Measurements from ENCODE around the gene KLHL7. TPM values are rescaled to one million over a fixed set of nuclear protein-coding genes. Genes with fewer than 3 reads are reported as not detected.

Gene KLHL7
- total RNA-seq, 1 experiment from 2014 or later, result 20.6 TPM

GRCh38 chr7:23075571-23075970 lies 30.0 kb upstream of the KLHL7 start:
- no TSS peak for BruUV-seq (replicated peaks)
- Histone ChIP-seq H3K27ac (ENCODE audit: low read depth, low read length) (no peak overlapping the region), H3K36me3 (ENCODE audit: control insufficient read depth in 1 of 2, insufficient read depth in 2 of 2, low read length in 2 of 2) (no peaks in the 10 kb centered on the region), H3K27me3 (ENCODE audit: insufficient read depth, low read length) (no peaks in the 10 kb centered on the region), H3K9ac (ENCODE audit: low read length) (no peak overlapping the region), H4K20me1 (ENCODE audit: insufficient read depth) (no peaks in the 10 kb centered on the region), H3K79me2 (ENCODE audit: insufficient read depth, low read length) (no peaks in the 10 kb centered on the region), H3K4me2 (ENCODE audit: low read length) (no peak overlapping the region), H3K4me3 (replicated peaks in 1 of 2; ENCODE audit: low read depth in 1 of 2, low read length in 2 of 2) (no peak overlapping the region), H3K9me2 (ENCODE audit: insufficient read depth) (no peaks in the 10 kb centered on the region), H2AFZ (ENCODE audit: low read depth, low read length, poor library complexity, severe bottlenecking) (no peak overlapping the region), H3K9me3 (ENCODE audit: control insufficient read depth in 1 of 2, insufficient read depth in 1 of 2, low read depth in 1 of 2, low read length in 2 of 2) (no peaks in the 10 kb centered on the region), H3K4me1 (ENCODE audit: control insufficient read depth in 1 of 2, insufficient read depth in 2 of 2, low read length in 2 of 2) (peaks cover 0 to 14% of the 10 kb centered on the region in 2 experiments; a peak in 1 of 4 replicates)
- ATAC-seq, result no peak
- ChIA-PET RAD21 (ENCODE audit: low non-redundant PET in 1 of 2, low total read pairs in 2 of 2, uncharacterized antibody in 2 of 2, unreplicated experiment in 2 of 2) (no interaction called here), CTCF (interaction anchor here (1.0 to 1.5 kb wide), 2 partner anchors 10 to 20 kb away, joined by 4 to 5 read pairs; no protein-coding TSS in a partner anchor), POLR2A (no interaction called here)
- TF ChIP-seq POLR2A (IDR thresholded peaks at IDR 0.05; ENCODE audit: borderline replicate concordance, extremely low read depth, insufficient read depth, insufficient read length), result no peak
- TF ChIP-seq MAX (IDR thresholded peaks at IDR 0.05), result no peak
- no peak for TF ChIP-seq TCF7L2 (IDR thresholded peaks at IDR 0.05; ENCODE audit: borderline replicate concordance, extremely low read depth, insufficient read depth, insufficient read length)
- no peak for TF ChIP-seq EZH2phosphoT487 (IDR thresholded peaks at IDR 0.05; ENCODE audit: borderline replicate concordance)
- no peak for TF ChIP-seq RAD21 (IDR thresholded peaks at IDR 0.05; ENCODE audit: low read depth)
- no peak for TF ChIP-seq ZFX (IDR thresholded peaks at IDR 0.05)
- TF ChIP-seq ATF3 (IDR thresholded peaks at IDR 0.05), result no peak
- TF ChIP-seq CEBPB (IDR thresholded peaks at IDR 0.05; ENCODE audit: low read depth), result no peak
- TF ChIP-seq SRF (IDR thresholded peaks at IDR 0.05; ENCODE audit: low read depth), result no peak
- TF ChIP-seq ELF1 (IDR thresholded peaks at IDR 0.05; ENCODE audit: borderline replicate concordance, low read depth), result no peak
- TF ChIP-seq POLR2AphosphoS5 (IDR thresholded peaks at IDR 0.05; ENCODE audit: low read depth, low read length), result no peak
- no peak for TF ChIP-seq SP1 (IDR thresholded peaks at IDR 0.05; ENCODE audit: low read depth)
- no peak for TF ChIP-seq FOSL1 (IDR thresholded peaks at IDR 0.05; ENCODE audit: low read depth)
- TF ChIP-seq EZH2 (IDR thresholded peaks at IDR 0.05), result no peak
- no peak for TF ChIP-seq ZBTB33 (IDR thresholded peaks at IDR 0.05; ENCODE audit: extremely low read depth, insufficient replicate concordance, low read length)
- TF ChIP-seq CBX3 (IDR thresholded peaks at IDR 0.05; ENCODE audit: low read depth), result no peak
- no peak for TF ChIP-seq SIN3A (IDR thresholded peaks at IDR 0.05; ENCODE audit: low read depth)
- no peak for TF ChIP-seq EGR1 (IDR thresholded peaks at IDR 0.05; ENCODE audit: low read depth)
- no peak for DNase-seq (ENCODE audit: low read depth, low spot score)
- intact Hi-C loops (cut with micrococcal nuclease), result no loop called here

Measured in HCT116 (cell line).